Measurements from ENCODE around the gene MGAT5.

Gene MGAT5

DNA sequence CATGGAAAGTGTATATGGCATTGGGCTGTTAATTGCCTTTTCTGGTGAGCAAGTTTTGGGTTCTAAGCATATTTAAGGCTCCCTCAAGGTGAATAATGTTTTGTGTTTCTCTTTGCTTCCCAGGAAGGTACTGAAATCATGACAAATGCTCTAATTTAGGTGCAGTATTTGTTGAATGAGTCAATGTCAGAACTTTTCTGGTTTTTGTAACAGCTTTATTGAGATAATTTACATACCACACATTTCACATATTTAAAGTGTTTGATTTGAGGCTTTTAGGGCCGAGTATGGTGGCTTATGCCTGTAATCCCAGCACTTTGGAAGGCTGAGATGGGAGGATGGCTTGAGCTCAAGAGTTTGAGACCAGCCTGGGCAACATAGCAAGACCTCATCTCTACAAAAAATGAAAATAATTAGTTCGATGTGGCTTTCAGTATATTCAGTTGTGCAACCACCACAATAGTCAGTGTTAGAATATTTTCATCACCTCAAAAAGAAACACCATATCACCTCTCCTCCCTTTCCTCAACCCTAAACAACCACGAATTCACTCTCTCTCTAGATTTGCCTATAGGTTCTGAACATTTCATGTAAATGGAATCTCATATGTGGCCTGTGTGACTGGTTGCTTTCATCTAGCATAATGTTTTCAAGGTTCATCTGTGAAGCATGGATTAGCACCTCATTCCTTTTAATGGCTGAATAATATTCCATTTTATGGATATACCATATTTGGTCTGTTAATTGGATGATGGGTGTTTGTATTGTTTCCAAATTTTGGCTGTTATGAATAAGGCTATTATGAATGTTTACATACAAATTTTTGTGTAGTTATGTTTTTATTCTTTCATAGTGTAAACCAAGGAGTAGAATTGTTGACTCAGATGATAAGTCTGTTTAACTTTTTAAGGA is 54.9 kb downstream of the MGAT5 start:
- DNase-seq: no peak

DNA sequence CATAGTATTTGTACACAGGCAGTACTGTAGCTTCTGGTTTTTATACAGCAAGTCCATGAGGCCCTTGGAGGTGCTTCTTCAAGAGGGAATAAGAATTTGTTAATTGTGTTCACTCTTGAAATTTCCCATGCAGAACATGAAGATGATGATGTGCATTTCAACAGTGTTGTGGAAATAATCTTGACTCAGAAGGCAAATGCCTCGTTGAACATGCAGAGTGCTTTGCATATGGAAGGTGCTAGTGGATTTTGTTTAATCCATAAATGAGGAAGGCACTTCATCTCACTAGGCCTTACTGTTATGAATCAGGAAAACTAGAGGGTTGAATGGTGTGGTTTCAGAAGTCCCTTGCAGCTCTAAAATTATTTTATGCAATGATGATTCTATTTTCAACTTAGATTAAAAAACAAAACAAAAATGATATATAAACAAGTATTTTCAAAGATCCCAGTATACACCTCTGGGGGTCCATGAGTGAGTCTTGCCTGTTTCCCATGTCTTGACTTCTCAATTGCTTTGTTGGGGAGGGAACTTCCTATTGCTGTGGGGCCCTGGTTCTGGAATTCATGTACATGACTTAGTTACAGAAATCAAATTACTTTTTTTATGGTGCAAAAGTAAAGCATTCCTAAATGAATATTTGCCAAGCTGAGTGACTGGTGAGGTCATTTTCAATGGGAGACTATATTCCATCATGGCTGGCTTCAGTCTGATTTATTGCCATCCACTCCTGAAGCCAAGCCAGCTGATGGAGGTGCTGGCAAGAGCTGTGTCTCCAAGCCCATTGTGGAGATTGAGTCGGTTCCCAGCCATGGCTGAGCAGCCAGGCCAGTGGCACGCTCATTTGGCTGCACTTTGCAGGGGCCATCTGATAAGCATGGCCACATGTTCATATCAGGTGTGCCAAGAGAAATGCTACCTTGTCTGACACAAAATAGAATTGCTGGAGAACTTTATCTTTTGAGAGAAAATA is 56.5 kb downstream of the MGAT5 start:
- DNase-seq: no peak

DNA sequence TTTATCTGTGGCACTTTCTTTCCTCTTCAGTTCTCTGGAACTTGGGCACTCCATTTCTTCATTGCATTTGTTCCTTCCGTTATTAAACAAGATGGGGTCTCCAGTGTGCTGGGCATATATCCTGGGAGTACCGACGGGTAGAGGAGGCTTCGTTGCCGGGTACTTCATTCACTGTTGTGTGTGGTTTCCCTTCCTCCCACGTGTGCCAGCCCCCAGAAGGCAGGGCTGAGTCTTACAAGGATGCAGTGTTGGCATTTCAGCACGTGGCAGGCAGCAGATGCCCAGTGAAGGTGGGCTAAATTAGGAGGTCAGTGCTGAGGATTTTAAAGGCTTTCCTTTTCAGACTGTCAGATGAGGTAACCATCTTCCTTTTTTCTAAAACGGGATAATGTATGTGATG is 58.6 kb downstream of the MGAT5 start:
- no peak for DNase-seq

DNA sequence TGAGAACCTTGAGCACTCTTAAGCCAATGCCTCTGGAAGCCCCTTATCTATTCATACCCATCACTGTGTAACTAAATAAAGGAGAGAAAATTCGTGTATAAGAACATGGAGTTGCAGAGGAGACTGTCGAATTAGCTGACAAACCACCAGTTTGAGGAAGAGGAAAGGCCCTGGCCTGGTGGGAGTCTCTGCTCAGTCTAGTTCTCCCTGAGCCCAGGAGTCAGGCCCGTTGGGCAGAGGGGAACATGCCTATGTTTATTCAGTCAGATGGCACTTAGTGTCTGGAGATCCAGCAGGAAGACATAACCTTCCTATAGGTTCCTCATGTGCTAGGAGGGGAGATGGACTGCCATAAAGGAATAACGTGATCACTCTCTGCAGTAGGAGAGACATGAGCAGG is 60.3 kb downstream of the MGAT5 start:
- DNase-seq: no peak

DNA sequence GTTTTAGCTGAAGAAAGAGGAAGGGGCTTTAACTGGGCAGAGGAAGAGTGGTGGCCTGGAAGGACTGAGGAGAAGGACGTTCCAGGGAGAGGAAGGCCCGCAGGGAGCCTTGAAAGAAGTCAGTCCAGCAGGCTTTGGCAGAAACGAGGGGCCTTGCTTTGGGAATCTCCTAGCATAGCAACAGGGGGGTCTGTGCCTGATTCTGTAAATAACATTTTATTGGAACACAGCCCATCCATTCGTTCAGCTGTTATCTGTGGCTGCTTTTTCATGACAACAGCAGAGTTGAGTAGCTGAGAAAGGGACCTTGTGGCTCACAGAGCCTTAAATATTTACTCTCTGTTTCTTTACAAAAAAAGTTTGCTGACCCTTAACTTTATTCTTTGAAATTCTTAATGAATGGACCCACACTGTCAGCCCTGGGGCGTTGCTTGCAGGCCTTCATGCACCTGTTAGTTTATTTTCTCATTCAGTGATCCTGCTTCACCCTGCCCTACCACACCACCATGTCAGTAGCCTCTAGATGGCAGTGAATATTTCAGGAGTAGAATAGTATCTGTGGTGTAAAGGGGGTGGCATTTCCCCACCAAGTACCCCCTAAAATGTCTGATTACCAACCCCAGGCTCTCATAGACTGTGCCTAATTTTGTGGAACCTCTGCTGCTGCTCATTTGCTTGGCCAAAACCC is 61.0 kb downstream of the MGAT5 start:
- DNase-seq: no peak

DNA sequence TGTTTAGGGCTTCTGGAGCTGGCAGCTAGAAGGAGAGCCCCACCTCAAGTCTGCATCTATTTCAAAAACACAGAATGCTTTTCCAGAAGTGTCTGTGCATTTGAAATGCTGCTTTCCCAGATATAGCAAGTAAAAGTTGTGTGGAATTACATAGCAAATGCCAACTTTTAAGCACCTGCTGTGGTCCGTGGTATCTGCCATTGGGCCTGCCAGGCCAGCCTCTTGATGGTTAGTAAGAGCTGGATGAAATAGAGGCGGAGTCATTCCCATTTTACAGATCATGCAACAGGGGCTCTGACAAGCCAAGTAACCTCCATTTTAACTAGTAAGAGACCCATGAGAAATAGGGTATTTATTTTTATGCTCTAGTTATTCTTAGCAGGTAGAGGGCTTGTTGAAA is 61.6 kb downstream of the MGAT5 start:
- DNase-seq: no peak

DNA sequence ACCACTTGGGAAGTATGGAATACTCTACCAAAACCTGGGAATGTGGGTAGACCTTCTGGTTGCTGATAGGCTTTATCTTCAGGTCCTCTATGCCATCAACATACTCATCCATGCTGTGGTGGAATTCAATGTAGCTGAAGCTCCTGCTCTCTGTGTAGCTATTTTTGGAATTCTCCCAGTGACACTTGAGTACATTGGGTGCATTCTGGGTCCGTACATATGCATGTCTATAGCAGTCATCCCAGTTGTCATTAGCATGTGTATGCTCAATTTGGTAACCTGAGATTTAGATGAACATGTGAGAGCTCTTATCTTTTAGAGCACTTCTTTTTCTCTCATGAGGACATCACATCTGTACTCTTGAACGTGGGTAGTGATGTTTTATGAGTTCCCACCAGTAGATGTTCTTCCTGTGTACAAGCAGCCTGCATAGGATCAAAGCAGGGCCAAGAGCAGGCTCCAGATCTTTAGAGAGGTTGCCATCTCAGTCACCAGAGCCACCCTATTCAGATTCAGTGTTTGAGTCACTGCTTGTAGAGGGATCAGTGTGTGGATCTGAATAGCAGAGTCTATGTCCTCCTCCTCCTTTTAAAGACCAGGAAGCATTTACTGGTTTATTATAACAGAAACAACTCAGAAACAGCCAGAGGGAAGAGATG is 65.9 kb downstream of the MGAT5 start:
- no peak for DNase-seq

DNA sequence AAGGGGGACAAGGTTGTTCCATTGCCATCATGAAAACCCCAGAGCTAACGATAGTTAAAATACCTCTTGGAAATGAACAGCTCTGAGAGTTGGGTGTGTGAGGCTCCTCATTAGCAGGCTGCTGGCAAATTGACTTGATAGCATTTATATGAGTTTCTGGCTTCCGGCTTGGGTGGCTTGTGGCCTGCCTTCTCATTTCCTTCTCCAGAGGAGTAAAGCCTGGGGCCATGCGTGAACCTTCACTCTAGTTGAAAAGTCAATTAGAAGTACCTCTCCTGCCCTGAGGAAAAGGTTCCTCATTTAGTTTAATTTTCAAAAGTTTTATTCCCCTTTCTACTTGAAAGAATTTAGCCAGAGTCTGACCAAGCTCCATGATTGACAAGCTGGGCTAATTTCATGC is 67.1 kb downstream of the MGAT5 start:
- peak; percentile 25 for DNase-seq

DNA sequence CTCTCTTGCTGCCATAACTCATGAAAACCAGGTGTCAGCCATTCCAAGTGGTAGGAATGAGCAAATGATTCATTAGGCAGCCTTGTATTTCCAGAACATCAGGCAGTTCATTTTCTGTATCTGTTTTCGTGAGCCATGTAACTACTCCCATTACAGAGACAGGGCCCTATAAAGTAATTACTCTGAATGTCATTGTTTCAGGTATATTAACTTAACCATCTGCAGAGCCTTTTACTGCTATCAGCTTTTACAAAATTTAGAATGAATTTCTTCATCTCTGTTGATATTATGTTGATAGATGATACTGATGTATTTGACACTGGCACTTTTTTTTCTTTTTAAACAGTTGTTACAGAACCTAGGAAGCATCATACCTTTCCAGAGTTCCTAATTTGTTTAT is 69.9 kb downstream of the MGAT5 start:
- DNase-seq: no peak

DNA sequence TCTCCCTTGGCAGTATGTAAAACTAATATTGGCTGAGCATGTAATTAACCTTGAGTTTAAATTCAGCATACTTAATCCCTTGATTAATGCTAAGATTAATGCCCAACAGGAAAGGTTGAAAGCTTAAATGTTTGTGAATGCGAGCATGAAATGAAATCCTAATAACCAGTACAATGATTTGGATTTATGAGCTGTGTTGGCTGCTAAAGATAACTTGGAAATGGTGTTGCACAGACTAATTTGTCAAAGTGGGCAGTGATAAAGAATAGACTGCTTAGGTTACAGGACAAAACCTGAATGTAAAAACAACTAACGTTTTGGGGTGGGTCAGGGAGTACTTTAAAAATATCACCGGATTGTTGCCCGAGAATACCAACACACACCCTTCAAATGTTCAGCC is 70.6 kb downstream of the MGAT5 start:
- no peak for DNase-seq

DNA sequence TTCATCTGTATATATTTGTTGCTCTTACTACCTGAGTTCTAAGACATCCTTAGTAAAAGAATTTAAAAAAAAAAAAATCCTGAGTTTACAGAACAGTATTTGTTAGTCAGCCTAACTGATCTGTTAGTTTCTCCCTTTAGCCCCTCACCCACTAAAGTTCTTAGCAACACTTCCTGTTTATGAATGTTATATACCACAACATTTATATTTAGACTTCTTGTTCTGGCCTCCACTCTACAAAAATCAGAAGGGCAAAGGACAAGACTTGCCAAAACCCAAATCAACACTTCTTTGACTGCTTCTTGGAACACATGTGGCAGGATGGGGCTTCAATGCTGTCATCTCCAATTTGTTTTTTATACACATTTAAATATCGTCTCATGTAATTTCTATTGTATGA is 71.1 kb downstream of the MGAT5 start:
- DNase-seq: peak; percentile 3

DNA sequence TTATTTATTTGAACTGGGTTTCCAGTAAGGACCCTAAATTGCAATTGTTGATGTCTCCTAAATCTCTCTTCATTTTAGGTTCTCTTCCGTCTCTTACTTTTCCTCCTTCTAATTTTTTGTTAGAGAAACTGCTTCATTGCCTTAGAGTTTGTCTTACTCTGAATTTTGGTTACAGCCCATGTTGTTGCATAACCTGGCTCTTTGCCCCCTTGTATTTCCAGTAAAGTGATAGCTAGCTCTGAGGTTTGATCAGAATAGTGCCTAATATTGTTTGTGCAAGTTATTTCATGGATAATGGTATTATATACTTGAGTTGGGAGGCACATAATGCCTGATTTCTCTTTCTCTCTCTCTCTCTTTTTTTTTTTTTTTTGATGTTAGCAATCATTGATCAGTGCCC is 71.8 kb downstream of the MGAT5 start:
- DNase-seq: no peak

DNA sequence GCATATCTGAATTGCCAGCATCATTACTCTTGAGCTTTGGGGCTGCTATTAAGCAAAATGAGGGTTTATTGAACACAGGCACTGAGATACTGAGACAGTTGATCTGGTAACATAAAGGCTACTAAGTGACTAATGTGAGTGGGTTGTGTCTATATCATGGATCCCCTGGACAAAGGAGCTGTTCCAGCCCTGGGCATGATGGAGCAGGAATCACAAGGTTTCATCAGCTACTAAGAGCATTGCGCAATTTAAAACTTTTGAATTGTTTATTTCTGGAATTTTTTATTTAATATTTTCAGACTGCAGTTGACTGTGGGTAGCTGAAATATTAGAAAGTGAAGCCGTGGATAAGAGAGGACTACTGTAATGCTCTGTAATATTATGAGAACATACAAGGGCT is 73.5 kb downstream of the MGAT5 start:
- no peak for DNase-seq

DNA sequence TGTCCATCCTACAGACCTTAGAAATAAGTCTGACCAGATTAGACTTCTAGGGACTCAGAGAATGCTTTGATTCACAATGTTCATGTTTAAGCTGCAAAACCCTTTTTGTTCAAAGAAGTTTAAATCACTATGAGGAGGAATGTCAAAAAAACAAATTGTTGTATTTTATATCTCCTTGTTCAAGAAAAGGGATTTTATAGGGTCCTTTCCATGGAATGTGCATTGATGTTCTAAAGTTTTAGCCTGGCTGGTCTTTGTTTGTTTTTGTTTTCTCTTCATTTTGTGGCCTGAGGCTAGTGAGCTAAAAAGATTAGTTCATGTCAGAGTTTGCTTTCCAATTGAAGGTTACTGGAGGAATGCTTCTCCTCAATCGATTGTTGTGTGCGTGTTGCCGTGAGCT is 77.2 kb downstream of the MGAT5 start:
- no peak for DNase-seq

DNA sequence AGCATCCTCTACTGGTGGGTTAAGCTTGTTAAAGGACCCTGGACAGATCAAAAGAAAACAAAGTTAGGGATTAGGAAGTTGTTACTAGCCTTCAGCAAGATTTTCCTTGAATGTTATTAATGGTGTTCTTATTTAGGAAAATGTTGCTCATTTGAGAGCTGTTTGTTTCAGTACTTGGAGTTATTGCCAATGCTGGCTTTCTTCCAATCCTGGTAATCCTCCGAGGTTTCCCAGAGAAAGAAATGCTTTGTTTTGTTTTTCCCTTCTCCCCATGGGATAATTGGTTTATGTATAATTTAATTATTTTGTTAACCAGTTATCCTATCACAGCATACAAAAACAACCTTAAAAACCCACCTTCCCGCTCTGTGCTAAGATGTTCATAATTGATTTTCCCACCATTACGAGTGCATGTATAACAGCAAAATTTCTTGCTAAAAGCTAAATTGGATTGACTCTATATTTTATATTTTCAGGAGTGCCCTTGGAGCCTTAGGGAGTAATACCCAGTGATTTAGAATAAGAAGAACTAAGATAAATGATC is 79.8 kb downstream of the MGAT5 start:
- no peak for DNase-seq

DNA sequence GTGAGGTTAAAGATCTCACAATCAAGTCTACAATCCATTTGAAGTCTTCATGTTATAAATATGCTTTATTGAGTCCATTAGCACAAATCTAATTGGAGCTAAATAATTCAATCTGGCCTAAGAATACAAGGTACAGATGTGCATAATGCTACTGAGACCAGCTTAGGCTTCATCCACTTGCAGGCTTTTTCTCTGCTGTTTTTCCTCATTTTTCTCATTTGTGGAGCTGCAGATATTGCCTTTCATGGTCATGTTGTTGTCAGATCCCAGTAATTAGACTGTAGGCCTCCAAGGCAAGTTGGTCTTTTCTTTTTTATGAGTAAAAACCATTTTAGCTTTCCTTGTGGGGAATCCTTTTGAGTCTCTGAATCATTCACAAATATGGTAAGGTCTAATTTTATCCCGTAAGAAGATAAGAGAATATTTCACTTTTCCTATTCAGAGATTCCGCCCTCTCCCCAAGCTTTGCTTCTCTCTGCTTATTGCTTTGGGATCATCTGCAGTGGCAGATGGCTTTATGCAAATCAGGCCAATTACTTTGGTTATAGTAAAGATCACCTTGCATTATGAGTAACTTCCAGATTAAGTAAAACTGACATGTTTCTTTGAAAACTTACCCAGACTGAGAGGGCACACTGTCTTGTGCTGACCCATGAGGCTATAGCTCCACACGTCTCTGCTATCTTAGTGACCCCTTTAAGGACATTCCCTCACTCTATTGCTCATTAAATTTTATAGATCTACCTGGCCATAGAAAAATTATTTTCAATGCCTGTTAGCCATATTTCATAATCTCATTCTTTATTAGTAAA is 80.9 kb downstream of the MGAT5 start:
- DNase-seq: no peak

DNA sequence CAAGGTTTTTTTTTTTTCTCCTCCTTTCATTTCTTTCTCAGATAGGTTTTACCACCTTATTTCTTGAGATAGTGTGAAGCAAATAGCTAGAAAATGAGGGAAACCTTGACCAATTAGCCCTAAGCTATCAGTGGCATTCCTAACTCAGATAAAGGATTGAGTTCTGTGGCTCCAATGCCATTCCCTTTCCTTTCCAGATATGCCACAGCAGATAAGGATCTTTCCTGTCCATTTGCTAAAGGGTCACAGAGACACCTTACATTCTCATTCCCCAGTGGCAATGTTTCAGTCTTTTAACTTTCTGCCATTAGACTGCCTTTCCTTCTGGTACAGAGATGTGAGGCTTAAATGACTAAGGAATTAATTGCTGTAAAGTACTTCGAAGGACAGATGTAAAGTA is 81.7 kb downstream of the MGAT5 start:
- no peak for DNase-seq

DNA sequence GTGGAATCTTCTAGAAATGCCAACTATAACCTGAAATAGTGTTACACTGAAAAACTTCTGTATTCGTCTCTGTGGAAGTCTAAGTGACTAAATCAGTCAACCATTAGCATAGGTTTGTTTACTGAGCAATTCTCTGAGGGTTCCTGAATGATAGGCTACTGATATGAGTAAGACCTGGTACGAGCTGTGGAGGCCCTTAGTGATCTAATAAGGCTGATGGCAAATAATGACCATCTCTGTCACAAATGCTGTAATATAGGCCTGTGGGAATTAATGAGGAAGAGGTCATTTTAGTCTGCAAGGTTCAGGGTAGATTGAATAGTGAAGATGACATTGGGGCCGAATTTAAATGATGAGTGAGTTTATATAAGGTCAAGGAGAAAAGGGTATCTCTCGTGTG is 82.5 kb downstream of the MGAT5 start:
- DNase-seq: no peak

DNA sequence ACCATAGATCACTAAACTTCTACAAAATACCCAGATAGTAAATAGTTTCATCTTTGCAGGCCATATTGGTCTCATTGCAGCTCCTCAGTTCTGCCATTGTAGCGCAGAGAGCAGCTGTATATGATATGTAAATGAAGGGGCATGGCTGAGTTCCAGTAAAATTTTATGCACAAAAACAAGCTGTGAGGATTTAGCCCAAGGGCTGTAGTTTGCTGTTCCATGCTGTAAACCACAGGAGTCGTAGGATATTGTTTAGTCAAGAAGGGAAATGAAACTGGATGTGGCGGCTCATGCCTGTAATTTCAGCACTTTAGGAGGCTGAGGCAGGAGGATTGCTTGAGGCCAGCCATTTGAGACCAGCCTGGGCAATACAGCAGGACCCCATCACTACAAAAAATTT is 83.0 kb downstream of the MGAT5 start:
- no peak for DNase-seq

DNA sequence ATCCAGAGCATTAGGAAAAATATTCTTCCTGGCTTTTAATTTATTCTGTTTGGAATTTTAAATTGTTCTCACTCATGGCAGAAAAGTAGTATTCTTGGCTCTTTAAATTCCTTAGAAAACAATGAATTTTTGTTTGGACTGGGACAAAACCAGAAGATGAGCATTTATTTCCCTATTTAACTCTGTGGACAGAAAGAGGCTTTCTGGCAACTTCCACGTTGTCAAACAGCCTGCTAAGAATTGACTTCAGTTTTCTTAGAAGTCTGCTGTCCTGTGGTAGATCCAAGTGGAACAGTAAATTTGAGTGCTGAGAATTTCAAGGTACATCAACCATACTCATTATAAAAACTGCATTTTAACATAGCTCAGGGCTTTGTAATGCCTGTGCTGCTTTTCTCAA is 83.8 kb downstream of the MGAT5 start:
- DNase-seq: no peak

DNA sequence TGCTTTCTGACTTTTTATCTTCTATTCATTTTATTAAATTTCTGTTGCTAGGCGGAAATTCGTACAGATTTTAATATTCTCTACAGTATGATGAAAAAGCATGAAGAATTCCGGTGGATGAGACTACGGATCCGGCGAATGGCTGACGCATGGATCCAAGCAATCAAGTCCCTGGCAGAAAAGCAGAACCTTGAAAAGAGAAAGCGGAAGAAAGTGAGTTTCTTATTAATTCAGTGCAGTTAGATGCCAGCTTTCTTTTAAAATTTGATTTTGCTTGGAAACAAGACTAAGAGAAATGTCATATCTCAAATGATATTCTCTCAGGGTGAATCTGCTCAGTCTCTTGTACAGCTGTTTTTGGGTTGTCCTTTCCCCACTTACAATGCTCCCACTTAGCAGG is 84.3 kb downstream of the MGAT5 start:
- no peak for DNase-seq

DNA sequence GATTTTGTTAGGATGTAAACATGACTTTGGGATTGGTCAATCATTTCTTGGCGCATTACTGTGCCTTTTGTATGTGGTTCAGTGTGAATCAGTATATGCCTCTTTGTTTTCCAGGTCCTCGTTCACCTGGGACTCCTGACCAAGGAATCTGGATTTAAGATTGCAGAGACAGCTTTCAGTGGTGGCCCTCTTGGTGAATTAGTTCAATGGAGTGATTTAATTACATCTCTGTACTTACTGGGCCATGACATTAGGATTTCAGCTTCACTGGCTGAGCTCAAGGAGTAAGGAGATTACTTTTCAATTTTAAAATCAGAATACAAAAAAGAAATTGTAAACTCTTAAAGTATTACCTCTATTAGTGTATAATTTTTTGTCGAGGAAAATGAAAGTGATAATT is 87.6 kb downstream of the MGAT5 start:
- no peak for DNase-seq

Data from hematopoietic multipotent progenitor cell treated with erythropoietin and hydrocortisone succinate and interleukin-3 and kit ligand, for 6 days (in vitro differentiated cells).